ENCODE results near the gene NLRC5.
"Not testable (repeated sequence)": the region's sequence is repeated elsewhere in the genome, so short reads cannot be mapped to it uniquely, and the experiment has no call there.

NLRC5 gene

GRCh38 chr16:57070424-57070823 lies 81.1 kb downstream of the NLRC5 start:
- Histone ChIP-seq H3K27me3 (ENCODE audit: low read length) (no peaks in the 10 kb centered on the region), H3K79me2 (ENCODE audit: insufficient read depth, low read length) (no peaks in the 10 kb centered on the region), H3K4me3 (ENCODE audit: insufficient read depth, low read length, poor library complexity, severe bottlenecking) (no peak overlapping the region), H4K20me1 (ENCODE audit: low read depth, low read length) (no peaks in the 10 kb centered on the region), H3K27ac (ENCODE audit: low read depth, low read length) (no peak overlapping the region), H3K9me2 (replicated peaks; ENCODE audit: insufficient read depth, low read length) (no peaks in the 10 kb centered on the region), H3K9me3 (ENCODE audit: insufficient read depth, low read length) (no peaks in the 10 kb centered on the region), H3F3A (ENCODE audit: insufficient read depth) (no peaks in the 10 kb centered on the region), H3K36me3 (ENCODE audit: low read length) (no peaks in the 10 kb centered on the region), H3K9ac (ENCODE audit: low read length) (no peak overlapping the region), H2AFZ (ENCODE audit: low read depth, low read length, severe bottlenecking) (no peak overlapping the region), H3K4me2 (ENCODE audit: low read depth, low read length, poor library complexity, severe bottlenecking) (no peak overlapping the region)
- TF ChIP-seq EZH2phosphoT487 (conservative IDR thresholded peaks at IDR 0.05; ENCODE audit: low read length), result no peak
- no peak for TF ChIP-seq CTCF (IDR thresholded peaks at IDR 0.05; ENCODE audit: insufficient read depth, low read length, poor library complexity, severe bottlenecking)

- not testable (repeated sequence) for H2AFZ ChIP-seq (ENCODE audit: low read depth, low read length, severe bottlenecking); H3K27me3 ChIP-seq (ENCODE audit: low read length); H3K9me2 ChIP-seq (replicated peaks; ENCODE audit: insufficient read depth, low read length); H3F3A ChIP-seq (ENCODE audit: insufficient read depth); H3K4me2 ChIP-seq (ENCODE audit: low read depth, low read length, poor library complexity, severe bottlenecking); H3K9me3 ChIP-seq (ENCODE audit: insufficient read depth, low read length); H3K27ac ChIP-seq (ENCODE audit: low read depth, low read length); H3K9ac ChIP-seq (ENCODE audit: low read length); H4K20me1 ChIP-seq (ENCODE audit: low read depth, low read length); H3K79me2 ChIP-seq (ENCODE audit: insufficient read depth, low read length); H3K4me3 ChIP-seq (ENCODE audit: insufficient read depth, low read length, poor library complexity, severe bottlenecking); H3K36me3 ChIP-seq (ENCODE audit: low read length)
Observed at GRCh38 chr16:57071081-57071732, 81.8 kb downstream of the NLRC5 start.

- no peak overlapping the region for H3K4me2 ChIP-seq (ENCODE audit: low read depth, low read length, poor library complexity, severe bottlenecking)
- H4K20me1 ChIP-seq (ENCODE audit: low read depth, low read length), result no peaks in the 10 kb centered on the region
- H3K9me3 ChIP-seq (ENCODE audit: insufficient read depth, low read length), result no peaks in the 10 kb centered on the region
- no peak overlapping the region for H2AFZ ChIP-seq (ENCODE audit: low read depth, low read length, severe bottlenecking)
- no peak for TF ChIP-seq CTCF (IDR thresholded peaks at IDR 0.05; ENCODE audit: insufficient read depth, low read length, poor library complexity, severe bottlenecking)
- no peak for TF ChIP-seq EZH2phosphoT487 (conservative IDR thresholded peaks at IDR 0.05; ENCODE audit: low read length)
- H3F3A ChIP-seq (ENCODE audit: insufficient read depth), result no peaks in the 10 kb centered on the region
- no peaks in the 10 kb centered on the region for H3K36me3 ChIP-seq (ENCODE audit: low read length)
- no peak overlapping the region for H3K9ac ChIP-seq (ENCODE audit: low read length)
- no peak overlapping the region for H3K27ac ChIP-seq (ENCODE audit: low read depth, low read length)
- no peaks in the 10 kb centered on the region for H3K27me3 ChIP-seq (ENCODE audit: low read length)
- no peaks in the 10 kb centered on the region for H3K79me2 ChIP-seq (ENCODE audit: insufficient read depth, low read length)
- no peaks in the 10 kb centered on the region for H3K9me2 ChIP-seq (replicated peaks; ENCODE audit: insufficient read depth, low read length)
- no peak overlapping the region for H3K4me3 ChIP-seq (ENCODE audit: insufficient read depth, low read length, poor library complexity, severe bottlenecking)
Observed at GRCh38 chr16:57071831-57072582, 82.7 kb downstream of the NLRC5 start.

GRCh38 chr16:57072616-57073275 lies 83.4 kb downstream of the NLRC5 start:
- Histone ChIP-seq H3K36me3 (ENCODE audit: low read length) (no peaks in the 10 kb centered on the region), H3K9me2 (replicated peaks; ENCODE audit: insufficient read depth, low read length) (no peaks in the 10 kb centered on the region), H3K79me2 (ENCODE audit: insufficient read depth, low read length) (no peaks in the 10 kb centered on the region), H4K20me1 (ENCODE audit: low read depth, low read length) (no peaks in the 10 kb centered on the region), H3K9ac (ENCODE audit: low read length) (no peak overlapping the region), H3K27ac (ENCODE audit: low read depth, low read length) (no peak overlapping the region), H3K4me3 (ENCODE audit: insufficient read depth, low read length, poor library complexity, severe bottlenecking) (no peak overlapping the region), H2AFZ (ENCODE audit: low read depth, low read length, severe bottlenecking) (no peak overlapping the region), H3F3A (ENCODE audit: insufficient read depth) (no peaks in the 10 kb centered on the region), H3K27me3 (ENCODE audit: low read length) (no peaks in the 10 kb centered on the region), H3K4me2 (ENCODE audit: low read depth, low read length, poor library complexity, severe bottlenecking) (no peak overlapping the region), H3K9me3 (ENCODE audit: insufficient read depth, low read length) (no peaks in the 10 kb centered on the region)
- no peak for TF ChIP-seq CTCF (IDR thresholded peaks at IDR 0.05; ENCODE audit: insufficient read depth, low read length, poor library complexity, severe bottlenecking)
- no peak for TF ChIP-seq EZH2phosphoT487 (conservative IDR thresholded peaks at IDR 0.05; ENCODE audit: low read length)
